ENCODE measurements around the gene NID1.
"Not testable (repeated sequence)": the region's sequence is repeated elsewhere in the genome, so short reads cannot be mapped to it uniquely, and the experiment has no call there.

DNA sequence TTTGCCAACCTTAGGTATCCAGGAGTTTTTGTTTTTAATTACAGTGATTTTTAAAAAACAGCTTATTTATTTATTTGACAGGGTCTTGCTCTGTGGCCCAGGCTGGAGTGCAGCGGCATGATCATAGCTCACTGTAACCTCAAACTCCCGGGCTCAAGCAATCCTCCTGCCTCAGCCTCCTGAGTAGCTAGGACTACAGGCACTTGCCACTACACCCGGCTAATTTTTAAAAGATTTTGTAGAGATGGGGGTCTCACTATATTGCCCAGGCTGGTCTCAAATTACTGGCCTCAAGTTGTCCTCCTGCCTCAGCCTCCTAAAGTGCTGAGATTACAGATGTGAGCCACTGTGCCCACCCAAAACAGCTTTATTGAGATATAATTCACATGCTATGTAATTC, 92.2 kb downstream of the NID1 start:
- not testable (repeated sequence) for TF ChIP-seq CTCF, POLR2A (IDR thresholded peaks at IDR 0.05)
